SKM-1 (cell line): ENCODE measurements around the gene GPR78.

Source experiments
- DNase-seq: peaks from one replicate; lab custom pipeline; 2025; ENCODE audit not compliant: unreplicated experiment; lab: John Stamatoyannopoulos, UW

Gene GPR78

GRCh38 chr4:8546766-8547107 lies 33.5 kb upstream of the GPR78 start:
- no peak for DNase-seq

- no peak for DNase-seq
Observed at GRCh38 chr4:8547108-8547911, 32.9 kb upstream of the GPR78 start.

DNA sequence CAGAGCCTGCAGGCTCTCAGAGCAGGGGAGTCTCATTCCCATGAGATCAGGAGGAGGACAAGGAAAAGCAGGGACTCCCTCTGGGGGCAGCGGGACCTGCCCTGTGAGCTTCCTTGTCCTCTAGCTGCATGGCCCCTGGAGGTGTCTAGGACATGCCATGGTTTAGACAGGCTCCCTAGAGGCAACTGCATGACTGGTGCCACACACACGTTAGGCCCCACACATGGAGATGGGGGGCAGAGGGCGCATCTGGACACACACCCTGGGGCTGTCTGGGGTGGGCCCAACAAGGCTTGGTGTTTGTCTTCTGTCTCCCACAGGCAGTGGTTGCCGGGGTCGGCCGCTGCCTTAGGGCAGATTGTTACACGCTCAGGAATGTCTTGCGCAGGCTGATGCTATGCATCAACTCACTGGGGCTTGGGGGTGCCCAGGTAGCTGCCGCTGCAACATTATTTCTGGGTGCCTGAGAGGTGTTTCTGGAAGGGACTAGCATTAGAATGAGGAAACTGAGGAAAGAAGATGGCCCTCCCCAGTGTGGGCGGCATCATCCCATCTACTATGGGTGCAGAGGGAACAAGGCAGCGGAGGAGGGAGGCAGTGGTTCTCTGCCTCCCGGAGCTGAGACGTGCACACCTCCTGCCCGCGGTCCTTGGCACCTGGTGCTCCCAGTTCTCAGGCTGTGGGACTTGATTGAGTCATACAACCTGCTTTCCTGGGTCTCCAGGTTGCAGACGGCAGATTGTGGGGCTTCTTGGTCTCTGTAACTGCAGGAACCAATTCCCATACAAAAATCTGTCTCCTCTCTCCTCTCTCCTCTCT lies 32.1 kb upstream of the GPR78 start:
- no peak for DNase-seq

GRCh38 chr4:8548731-8549351 lies 31.4 kb upstream of the GPR78 start:
- no peak for DNase-seq

GRCh38 chr4:8549352-8549931 lies 30.8 kb upstream of the GPR78 start:
- DNase-seq = no peak

DNA sequence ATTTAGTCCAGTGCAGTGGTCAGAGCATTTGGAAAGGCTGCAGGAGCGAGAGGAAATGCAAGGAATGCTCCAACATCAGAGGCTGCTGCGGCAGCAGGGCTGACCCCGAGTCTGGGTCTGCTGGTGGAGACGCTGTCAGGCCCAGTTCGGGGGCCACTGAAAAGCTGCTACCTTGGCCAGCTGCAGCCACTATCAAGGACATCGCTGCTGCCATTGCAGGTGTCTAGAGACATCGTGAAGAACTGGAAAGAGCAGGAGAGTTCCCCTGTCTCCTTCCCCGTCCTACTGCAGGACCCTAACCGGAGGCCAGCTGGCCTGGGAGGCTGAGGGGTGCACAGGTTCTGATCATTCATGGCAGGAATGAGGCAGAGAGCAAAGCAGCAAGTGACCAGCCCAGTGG lies 29.5 kb upstream of the GPR78 start:
- DNase-seq = no peak

GRCh38 chr4:8552024-8552423 lies 28.2 kb upstream of the GPR78 start:
- DNase-seq = no peak

DNA sequence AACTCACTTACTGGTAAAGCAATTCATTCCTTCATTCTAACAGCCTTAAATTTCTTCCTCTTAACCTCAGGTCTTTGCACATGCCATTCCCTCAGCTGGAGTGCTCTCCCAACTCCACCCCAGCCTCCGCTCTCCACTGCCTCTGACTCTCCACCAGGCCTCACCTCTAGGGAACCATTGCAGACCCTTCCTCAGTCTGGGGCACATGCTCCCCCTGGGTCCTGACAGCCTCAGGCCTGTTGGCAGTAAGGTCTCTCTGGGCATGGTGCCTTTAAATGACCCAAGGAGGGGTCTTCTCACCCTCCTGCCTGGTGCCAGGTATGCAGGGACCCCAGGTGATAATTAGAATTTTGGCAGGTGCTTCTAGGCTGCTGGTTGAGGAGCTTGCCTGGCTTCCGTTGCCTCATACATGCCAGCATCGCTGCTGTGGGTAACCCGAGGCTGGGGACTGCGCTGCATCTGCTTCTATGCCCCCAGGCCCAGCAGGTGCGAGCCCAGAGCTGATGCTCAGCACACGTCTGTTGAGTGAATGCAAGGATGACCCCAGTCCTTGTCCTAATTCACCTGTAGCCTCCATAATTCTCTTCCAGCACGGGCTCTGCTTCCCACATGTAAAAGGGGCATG lies 27.5 kb upstream of the GPR78 start:
- no peak for DNase-seq

GRCh38 chr4:8553216-8553615 lies 27.0 kb upstream of the GPR78 start:
- no peak for DNase-seq

DNA sequence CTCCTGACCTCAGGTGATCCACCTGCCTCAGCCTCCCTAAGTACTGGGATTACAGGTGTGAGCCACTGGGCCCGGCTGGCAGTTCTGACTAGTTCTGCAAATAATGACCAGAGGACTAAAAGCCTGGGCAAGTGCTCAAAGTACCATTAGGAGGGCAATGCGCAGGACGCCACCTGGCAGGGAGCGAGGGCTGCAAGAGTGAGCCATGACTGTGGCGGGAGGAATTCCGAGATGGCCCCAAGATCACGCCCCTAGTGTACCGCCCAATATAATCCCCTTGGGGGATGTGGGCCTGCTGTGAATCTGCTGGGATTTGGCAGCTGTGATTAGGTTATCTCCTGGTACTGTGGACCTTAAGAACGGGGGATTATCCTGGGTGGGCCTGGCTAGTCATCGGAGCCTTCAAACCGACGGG lies 26.2 kb upstream of the GPR78 start:
- DNase-seq = no peak

- DNase-seq = no peak
Observed at GRCh38 chr4:8554555-8555100, 25.6 kb upstream of the GPR78 start.

DNA sequence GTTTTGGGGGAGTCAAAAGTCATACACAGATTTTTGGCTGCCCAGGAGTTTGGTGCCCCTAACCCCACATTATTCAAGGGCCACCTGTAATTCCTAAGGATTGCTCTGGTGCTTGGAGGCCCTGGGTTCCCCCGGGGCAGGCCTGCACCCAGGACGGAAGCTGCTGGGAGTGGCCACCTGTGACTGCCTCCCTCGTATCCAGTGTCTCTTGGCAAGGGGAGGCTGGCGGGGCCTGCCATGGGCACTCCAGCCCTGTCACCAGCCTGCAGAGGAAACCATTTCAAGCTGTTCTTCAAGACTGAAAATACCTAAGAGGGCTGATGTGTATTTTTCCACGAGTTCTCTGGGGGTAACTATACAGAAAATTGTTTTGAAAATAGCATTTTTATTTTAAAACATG lies 24.5 kb upstream of the GPR78 start:
- no peak for DNase-seq

DNA sequence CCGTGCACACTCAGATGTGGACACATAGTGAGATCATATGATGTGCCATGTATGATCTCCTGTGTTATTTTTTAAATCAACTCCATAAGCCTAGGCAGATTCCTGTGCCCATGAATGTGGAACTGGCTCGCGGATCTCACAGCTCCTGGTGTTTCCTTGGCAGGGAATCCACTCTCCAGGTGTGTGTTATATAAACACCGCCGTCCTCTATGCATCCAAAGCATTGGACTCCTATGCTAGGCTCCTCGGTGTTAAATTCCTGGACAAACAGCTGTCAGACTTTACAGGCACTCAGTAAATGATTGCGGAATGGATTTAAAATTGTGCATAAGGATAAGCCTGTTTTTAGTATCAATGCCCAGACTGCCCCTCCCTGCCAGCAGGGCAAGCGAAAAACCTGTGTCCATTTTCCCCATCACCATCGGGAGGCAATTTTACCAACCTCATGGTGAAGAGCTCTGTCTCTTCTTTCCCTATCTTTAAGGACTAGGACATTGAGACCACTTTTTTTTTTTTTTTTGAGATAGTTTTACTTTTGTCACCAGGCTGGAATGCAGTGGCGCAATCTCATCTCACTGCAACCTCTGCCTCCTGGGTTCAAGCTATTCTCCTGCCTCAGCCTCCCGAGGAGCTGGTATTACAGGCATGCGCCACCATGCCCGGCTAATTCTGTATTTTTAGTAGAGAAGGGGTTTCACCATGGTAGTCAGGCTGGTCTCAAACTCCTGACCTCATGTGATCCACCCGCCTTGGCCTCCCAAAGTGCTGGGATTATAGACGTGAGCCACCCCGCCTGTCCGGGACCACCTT lies 23.6 kb upstream of the GPR78 start:
- DNase-seq = no peak

DNA sequence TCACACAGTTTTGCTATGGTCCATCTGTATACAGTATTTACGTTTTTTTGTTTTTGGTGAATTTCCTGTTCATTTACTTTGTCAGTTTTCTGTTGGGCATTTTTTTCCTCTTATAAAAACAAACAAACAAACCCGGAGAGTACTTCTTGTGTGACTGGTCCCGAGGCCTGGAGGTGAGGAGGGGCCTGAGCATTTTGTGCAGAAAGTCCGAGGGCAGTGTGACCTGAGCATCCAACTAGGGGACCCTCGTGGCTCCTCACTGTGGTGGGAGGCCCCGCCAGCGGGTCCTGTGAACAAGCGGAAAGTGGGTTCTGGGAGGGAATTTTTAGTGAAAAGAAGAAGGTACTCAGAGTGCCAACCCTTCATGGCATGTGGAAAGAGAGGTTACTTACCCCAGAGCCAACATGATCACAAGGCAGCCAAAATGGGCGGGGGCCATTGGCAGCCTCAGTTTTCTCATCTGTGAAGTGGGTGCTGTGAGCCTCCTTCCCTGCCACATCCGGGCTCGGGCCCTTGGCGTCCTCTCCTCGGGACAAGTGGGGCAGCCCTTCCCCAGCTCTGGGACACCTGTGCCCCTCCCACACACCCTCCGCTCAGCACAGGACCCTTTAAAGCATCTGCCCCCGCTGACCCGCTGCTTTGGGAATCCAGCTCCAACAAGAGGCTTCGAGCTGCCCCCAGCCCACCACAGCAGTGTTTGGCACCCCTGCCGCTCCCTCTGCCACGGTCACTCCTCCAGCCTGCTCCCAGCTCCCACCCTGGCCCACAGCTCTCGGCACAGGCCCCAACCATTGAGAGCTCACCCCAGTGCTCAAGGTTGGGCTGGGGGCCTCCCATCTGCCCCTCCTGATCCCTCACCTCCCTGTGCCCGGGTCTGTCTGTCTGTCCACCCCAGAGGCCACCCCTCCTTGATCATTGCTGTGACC lies 22.8 kb upstream of the GPR78 start:
- no peak for DNase-seq

DNA sequence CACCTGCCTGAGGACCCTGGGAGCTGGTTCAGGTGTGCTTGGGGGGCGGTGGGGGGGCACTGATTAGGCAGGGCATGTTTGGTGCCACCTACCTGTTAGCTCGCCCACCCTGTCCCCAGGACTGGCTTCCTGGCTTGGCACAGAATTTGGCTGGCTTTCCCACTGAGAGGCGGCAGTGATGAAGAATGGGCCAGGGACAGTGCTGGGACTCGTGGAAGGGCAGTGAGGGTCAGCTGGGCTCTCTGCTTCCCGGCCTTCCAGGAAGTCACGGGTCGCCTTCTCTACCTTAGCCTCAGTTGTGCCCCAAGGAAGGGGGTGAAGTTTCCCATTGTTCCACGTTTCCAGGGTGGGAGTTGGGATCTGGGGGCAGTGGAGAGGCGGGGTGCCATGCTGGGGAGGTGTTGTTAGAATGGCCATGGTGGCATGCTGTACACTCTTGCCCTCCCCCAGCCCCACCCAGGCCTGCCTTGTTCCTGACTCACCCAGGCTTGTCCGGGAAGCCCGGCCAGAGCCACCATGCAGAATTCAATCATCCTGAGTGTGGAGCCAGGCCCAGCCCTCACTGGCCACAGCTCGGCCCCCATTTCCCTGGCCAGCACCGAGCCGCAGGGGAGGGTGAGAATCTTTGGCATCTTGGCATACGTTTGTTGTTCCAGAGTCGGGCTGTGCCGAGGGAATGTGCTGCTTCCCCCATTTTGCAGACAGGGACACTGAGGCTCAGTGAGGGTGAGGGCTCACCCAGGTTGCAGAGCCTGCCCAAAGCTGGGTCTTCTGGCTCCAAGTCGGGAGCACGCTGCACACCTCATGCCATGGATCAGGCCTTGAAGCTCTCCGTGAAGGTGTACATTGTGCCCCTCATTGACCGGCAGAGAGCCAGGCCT lies 21.9 kb upstream of the GPR78 start:
- no peak for DNase-seq

- DNase-seq = no peak
Observed at GRCh38 chr4:8559011-8559410, 21.2 kb upstream of the GPR78 start.

DNA sequence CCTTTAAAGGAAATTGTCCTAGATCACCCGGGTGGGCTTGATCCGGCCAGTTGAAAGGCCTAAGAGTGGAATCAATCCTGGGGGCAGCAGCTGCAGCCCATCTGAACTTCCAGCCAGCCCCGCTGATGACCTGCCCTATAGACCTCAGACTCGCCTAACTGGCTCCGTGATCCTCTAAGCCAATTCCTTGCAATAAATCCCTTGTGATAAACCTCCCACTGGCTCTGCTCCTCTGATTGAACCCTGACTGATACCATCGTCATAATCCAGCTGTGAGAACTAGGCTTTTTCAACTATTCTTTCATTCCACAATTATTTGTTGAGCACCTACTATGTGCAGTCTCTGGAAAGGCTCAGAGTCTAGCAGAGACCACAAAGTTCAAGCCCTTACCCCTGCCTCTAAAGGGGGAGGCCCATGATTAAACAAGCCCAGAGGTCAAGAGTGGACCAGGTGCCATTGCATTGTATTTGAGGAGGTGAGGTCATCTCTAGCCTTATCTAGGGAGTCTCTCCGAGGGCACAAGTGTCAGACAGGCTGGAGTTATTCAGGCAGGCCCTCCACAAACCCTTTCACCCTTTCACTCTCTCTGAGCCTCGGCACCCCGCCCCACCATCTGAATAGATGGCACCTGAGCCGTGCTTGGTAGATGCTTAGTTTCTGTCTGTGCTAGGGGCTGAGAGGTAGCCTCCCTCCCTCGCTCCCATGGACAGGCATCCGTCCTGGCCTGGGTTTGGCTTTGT lies 20.5 kb upstream of the GPR78 start:
- DNase-seq = no peak
